WTC11 (cell line): ENCODE measurements around the gene STK24. TPM values are rescaled to one million over a fixed set of nuclear protein-coding genes. Genes with fewer than 3 reads are reported as not detected.

ENCODE experiments used
- ATAC-seq: fragments of 200-7000 bp; cut with Tn5 transposase; 2 replicates; pipeline ENCODE4 v1.10.0; 2021; ENCODE audit warnings: mild to moderate bottlenecking, moderate library complexity
- CTCF ChIA-PET: fragments of 300-600 bp; sonication (Branson Sonifier 250); formaldehyde crosslinking; loops from one replicate; lab custom pipeline; 2021; ENCODE audit warnings: antibody characterized with exemption; lab: Charles Lee
- POLR2A ChIA-PET: fragments of 350-600 bp; sonication (Branson Sonifier 250); formaldehyde crosslinking; loops from one replicate; lab custom pipeline; 2021; ENCODE audit warnings: antibody characterized with exemption; lab: Charles Lee
- DNase-seq: peaks from one replicate; pipeline ENCODE4 v3.0.0; 2021; ENCODE audit warnings: low spot score
- H3K27ac Mint-ChIP-seq: 2 replicates; pipeline ENCODE4 v1.8.0; 2021; ENCODE audit warnings: mixed read lengths
- H3K27me3 Mint-ChIP-seq: 2 replicates; pipeline ENCODE4 v1.8.0; 2021; ENCODE audit warnings: low read depth, mild to moderate bottlenecking, moderate library complexity, mixed read lengths
- H3K36me3 Mint-ChIP-seq: 2 replicates; pipeline ENCODE4 v1.8.0; 2021; ENCODE audit warnings: mixed read lengths
- H3K4me1 Mint-ChIP-seq: 2 replicates; pipeline ENCODE4 v1.8.0; 2022; ENCODE audit warnings: mixed read lengths
- H3K4me3 Mint-ChIP-seq: 2 replicates; pipeline ENCODE4 v1.8.0; 2021; ENCODE audit warnings: mild to moderate bottlenecking, moderate library complexity, mixed read lengths
- H3K9me3 Mint-ChIP-seq: 2 replicates; pipeline ENCODE4 v1.8.0; 2021; ENCODE audit warnings: mixed read lengths
- CBFB ChIP-seq: sonication (generic); formaldehyde crosslinking; IDR thresholded peaks from 2 replicates; pipeline ENCODE4 v1.8.1; 2022; ENCODE audit warnings: mild to moderate bottlenecking, low read depth, missing genetic modification reagents
- E2F1 ChIP-seq: sonication (generic); formaldehyde crosslinking; IDR thresholded peaks from 2 replicates; pipeline ENCODE4 v1.8.0; 2022; ENCODE audit warnings: mild to moderate bottlenecking, missing genetic modification reagents
- E2F5 ChIP-seq: sonication (generic); formaldehyde crosslinking; IDR thresholded peaks from 2 replicates; pipeline ENCODE4 v1.8.1; 2022; ENCODE audit warnings: mild to moderate bottlenecking, moderate library complexity, missing genetic modification reagents
- JUN ChIP-seq: sonication (generic); formaldehyde crosslinking; IDR thresholded peaks from 2 replicates; pipeline ENCODE4 v1.8.0; 2023; ENCODE audit warnings: mild to moderate bottlenecking, missing genetic modification reagents
- KAT7 ChIP-seq: sonication (generic); formaldehyde crosslinking; IDR thresholded peaks from 2 replicates; pipeline ENCODE4 v1.8.1; 2023; ENCODE audit warnings: missing genetic modification reagents, mild to moderate bottlenecking, borderline replicate concordance
- MXD4 ChIP-seq: fragments of 250-450 bp; sonication (Bioruptor Pico); IDR thresholded peaks from 2 replicates; pipeline ENCODE4 v1.8.0; 2021; ENCODE audit warnings: mild to moderate bottlenecking, moderate library complexity, borderline replicate concordance
- NFYB ChIP-seq: sonication (generic); formaldehyde crosslinking; conservative IDR thresholded peaks from 2 replicates; pipeline ENCODE4 v1.8.0; 2022; ENCODE audit warnings: low read depth, missing genetic modification reagents
- PRRX2 ChIP-seq: fragments of 250-450 bp; sonication (Bioruptor Pico); IDR thresholded peaks from 2 replicates; pipeline ENCODE4 v1.8.0; 2021; ENCODE audit warnings: mild to moderate bottlenecking
- TP53 ChIP-seq: sonication (generic); formaldehyde crosslinking; IDR thresholded peaks from 2 replicates; pipeline ENCODE4 v1.8.1; 2023; ENCODE audit warnings: mild to moderate bottlenecking, missing genetic modification reagents
- ZBTB21 ChIP-seq: sonication (generic); formaldehyde crosslinking; IDR thresholded peaks from 2 replicates; pipeline ENCODE4 v1.8.1; 2023; ENCODE audit warnings: mild to moderate bottlenecking, missing genetic modification reagents, borderline replicate concordance
- ZBTB43 ChIP-seq: sonication (generic); formaldehyde crosslinking; IDR thresholded peaks from 2 replicates; pipeline ENCODE4 v1.8.1; 2023; ENCODE audit warnings: mild to moderate bottlenecking, missing genetic modification reagents
- ZNF138 ChIP-seq: sonication (generic); formaldehyde crosslinking; conservative IDR thresholded peaks from 2 replicates; pipeline ENCODE4 v1.8.1; 2022; ENCODE audit warnings: mild to moderate bottlenecking, moderate library complexity, missing genetic modification reagents
- total RNA-seq: library from RNA; stranded (reverse); gene quantifications from 3 replicates; pipeline ENCODE4 v1.2.3, GENCODE V29; 2021
- TF ChIP-seq, protein P1 (sequence below): fragments of 200-600 bp; IDR thresholded peaks from 2 replicates; pipeline ENCODE4 v1.8.0; 2022; ENCODE audit warnings: antibody characterized with exemption
- TF ChIP-seq, protein P2 (sequence below): sonication (generic); formaldehyde crosslinking; IDR thresholded peaks from 2 replicates; pipeline ENCODE4 v1.8.0; 2023; ENCODE audit warnings: missing genetic modification reagents, mild to moderate bottlenecking, borderline replicate concordance
- TF ChIP-seq, protein P3 (sequence below): sonication (generic); formaldehyde crosslinking; IDR thresholded peaks from 2 replicates; pipeline ENCODE4 v1.8.1; 2023; ENCODE audit warnings: mild to moderate bottlenecking, missing genetic modification reagents, moderate library complexity

Gene STK24
- total RNA-seq, 1 experiment from 2014 or later = 138 TPM

- no peak for TF ChIP-seq E2F1 (CRISPR knock-in tag)
- TF ChIP-seq NFYB (CRISPR knock-in tag) = no peak
- no peak for TF ChIP-seq KAT7 (CRISPR knock-in tag)
- TF ChIP-seq TP53 (CRISPR knock-in tag) = no peak
- TF ChIP-seq, all 79 proteins: peak for 0
Observed at GRCh38 chr13:98471934-98472333, 105.0 kb downstream of the STK24 start (continued).

GRCh38 chr13:98470920-98471319 is 106.0 kb downstream of the STK24 start:
- H3K27me3 Mint-ChIP-seq = no peaks in the 10 kb centered on the region

GRCh38 chr13:98468929-98469328 is 108.0 kb downstream of the STK24 start:
- Mint-ChIP-seq H3K27ac (peak overlapping the region; percentile 89), H3K36me3 (peaks cover 36% of the 10 kb centered on the region), H3K4me1 (peaks cover 11% of the 10 kb centered on the region), H3K27me3 (no peaks in the 10 kb centered on the region), H3K4me3 (no peak overlapping the region), H3K9me3 (no peaks in the 10 kb centered on the region)
- ATAC-seq (no peak), DNase-seq (no peak)
- CTCF ChIA-PET = interaction anchor here (0.9 to 4.6 kb wide), 5 partner anchors 14 to 204 kb away, joined by 3 to 30 read pairs (median 14); no protein-coding TSS in a partner anchor
- POLR2A ChIA-PET = no interaction called here
- TF ChIP-seq ZBTB21 (CRISPR knock-in tag) = no peak
- TF ChIP-seq MXD4 (CRISPR knock-in tag) = no peak
- TF ChIP-seq E2F5 (CRISPR knock-in tag) = no peak
- TF ChIP-seq TP53 (CRISPR knock-in tag) = no peak
- no peak for TF ChIP-seq ZBTB43 (CRISPR knock-in tag)
- TF ChIP-seq, protein P1, sequence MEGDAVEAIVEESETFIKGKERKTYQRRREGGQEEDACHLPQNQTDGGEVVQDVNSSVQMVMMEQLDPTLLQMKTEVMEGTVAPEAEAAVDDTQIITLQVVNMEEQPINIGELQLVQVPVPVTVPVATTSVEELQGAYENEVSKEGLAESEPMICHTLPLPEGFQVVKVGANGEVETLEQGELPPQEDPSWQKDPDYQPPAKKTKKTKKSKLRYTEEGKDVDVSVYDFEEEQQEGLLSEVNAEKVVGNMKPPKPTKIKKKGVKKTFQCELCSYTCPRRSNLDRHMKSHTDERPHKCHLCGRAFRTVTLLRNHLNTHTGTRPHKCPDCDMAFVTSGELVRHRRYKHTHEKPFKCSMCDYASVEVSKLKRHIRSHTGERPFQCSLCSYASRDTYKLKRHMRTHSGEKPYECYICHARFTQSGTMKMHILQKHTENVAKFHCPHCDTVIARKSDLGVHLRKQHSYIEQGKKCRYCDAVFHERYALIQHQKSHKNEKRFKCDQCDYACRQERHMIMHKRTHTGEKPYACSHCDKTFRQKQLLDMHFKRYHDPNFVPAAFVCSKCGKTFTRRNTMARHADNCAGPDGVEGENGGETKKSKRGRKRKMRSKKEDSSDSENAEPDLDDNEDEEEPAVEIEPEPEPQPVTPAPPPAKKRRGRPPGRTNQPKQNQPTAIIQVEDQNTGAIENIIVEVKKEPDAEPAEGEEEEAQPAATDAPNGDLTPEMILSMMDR = no peak

More at GRCh38 chr13:98470920-98471319, 106.0 kb downstream of the STK24 start:
- Mint-ChIP-seq H3K27ac (no peak overlapping the region), H3K4me3 (no peak overlapping the region), H3K9me3 (no peaks in the 10 kb centered on the region), H3K4me1 (peaks cover 23% of the 10 kb centered on the region), H3K36me3 (peaks cover 33% of the 10 kb centered on the region)
- CTCF ChIA-PET = interaction anchor here (1.1 to 1.9 kb wide), 3 partner anchors 23 to 183 kb away, joined by 4 to 6 read pairs (median 5); no protein-coding TSS in a partner anchor
- DNase-seq (no peak), ATAC-seq (no peak)
- POLR2A ChIA-PET = no interaction called here
- TF ChIP-seq PRRX2 (CRISPR knock-in tag) = no peak
- TF ChIP-seq, protein P2, sequence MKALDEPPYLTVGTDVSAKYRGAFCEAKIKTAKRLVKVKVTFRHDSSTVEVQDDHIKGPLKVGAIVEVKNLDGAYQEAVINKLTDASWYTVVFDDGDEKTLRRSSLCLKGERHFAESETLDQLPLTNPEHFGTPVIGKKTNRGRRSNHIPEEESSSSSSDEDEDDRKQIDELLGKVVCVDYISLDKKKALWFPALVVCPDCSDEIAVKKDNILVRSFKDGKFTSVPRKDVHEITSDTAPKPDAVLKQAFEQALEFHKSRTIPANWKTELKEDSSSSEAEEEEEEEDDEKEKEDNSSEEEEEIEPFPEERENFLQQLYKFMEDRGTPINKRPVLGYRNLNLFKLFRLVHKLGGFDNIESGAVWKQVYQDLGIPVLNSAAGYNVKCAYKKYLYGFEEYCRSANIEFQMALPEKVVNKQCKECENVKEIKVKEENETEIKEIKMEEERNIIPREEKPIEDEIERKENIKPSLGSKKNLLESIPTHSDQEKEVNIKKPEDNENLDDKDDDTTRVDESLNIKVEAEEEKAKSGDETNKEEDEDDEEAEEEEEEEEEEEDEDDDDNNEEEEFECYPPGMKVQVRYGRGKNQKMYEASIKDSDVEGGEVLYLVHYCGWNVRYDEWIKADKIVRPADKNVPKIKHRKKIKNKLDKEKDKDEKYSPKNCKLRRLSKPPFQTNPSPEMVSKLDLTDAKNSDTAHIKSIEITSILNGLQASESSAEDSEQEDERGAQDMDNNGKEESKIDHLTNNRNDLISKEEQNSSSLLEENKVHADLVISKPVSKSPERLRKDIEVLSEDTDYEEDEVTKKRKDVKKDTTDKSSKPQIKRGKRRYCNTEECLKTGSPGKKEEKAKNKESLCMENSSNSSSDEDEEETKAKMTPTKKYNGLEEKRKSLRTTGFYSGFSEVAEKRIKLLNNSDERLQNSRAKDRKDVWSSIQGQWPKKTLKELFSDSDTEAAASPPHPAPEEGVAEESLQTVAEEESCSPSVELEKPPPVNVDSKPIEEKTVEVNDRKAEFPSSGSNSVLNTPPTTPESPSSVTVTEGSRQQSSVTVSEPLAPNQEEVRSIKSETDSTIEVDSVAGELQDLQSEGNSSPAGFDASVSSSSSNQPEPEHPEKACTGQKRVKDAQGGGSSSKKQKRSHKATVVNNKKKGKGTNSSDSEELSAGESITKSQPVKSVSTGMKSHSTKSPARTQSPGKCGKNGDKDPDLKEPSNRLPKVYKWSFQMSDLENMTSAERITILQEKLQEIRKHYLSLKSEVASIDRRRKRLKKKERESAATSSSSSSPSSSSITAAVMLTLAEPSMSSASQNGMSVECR (CRISPR knock-in tag) = no peak
- TF ChIP-seq CBFB (CRISPR knock-in tag) = no peak
- TF ChIP-seq, protein P3, sequence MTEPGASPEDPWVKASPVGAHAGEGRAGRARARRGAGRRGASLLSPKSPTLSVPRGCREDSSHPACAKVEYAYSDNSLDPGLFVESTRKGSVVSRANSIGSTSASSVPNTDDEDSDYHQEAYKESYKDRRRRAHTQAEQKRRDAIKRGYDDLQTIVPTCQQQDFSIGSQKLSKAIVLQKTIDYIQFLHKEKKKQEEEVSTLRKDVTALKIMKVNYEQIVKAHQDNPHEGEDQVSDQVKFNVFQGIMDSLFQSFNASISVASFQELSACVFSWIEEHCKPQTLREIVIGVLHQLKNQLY (CRISPR knock-in tag) = no peak
- no peak for TF ChIP-seq ZNF138 (CRISPR knock-in tag)
- no peak for TF ChIP-seq JUN (CRISPR knock-in tag)
- TF ChIP-seq, protein P1 = no peak
- no peak for TF ChIP-seq KAT7 (CRISPR knock-in tag)
